ENCODE data around the gene TIMM17A.

DNA sequence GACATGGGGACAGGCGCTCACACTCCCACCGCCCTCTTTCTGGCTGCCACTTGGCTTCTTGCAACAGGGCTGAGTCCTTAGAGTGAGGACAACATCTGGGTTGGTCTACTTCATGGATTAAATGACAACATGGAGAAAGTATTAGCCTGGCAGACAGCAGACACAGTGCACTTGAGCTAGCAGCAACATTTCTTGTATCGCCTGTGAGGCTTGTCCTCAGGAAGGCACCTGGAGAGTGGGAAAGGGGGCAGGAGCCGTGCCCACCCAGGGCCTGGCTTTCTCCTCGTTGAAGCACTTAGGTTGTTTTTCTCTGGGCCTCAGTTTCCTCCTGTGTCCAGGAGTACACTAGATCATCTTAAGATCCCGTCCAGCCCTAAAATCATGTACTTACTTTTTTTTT lies 58.8 kb downstream of the TIMM17A start:
- TF ChIP-seq CTCF (conservative IDR thresholded peaks at IDR 0.05; ENCODE audit: low read length) (no peak), EZH2phosphoT487 (IDR thresholded peaks at IDR 0.05; ENCODE audit: borderline replicate concordance, low read depth, low read length) (no peak)

All from OCI-LY7 (cell line).